Measurements from ENCODE around the gene CCDC146.

DNA sequence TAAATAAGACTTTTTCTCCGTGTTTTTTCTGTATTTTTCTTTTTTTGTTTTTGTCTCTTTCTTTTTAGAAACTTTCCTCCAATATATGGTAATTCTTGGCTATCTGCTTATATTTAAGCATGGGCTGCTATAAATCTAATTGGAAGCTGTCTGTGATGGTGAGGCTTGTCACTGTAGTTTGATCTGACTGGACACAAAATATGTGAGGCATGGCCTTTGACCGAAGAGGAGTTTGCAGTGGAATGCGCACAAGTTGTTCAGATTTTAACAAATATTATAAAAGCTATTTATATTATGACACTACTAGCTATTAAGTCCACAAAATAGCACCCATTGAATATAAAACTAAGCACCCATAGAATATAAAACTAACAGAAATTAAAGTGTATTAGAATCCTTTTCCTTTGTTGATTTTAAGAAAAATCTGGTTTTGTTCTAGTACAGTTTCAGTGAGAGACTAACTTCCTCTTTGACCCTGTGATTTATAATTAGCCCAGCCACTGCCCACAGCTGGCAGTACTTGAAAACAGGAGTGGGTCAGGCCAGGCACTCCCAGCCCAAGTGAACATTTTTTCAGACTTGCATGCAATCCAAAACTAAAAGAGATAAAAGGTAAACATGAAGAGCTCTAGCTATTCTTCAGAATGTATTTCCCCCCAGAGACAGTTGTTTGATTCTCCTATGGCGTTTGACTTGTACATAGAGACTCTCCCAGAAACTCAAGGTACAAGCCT is 147.1 kb downstream of the CCDC146 start:
- TF ChIP-seq, protein P1, sequence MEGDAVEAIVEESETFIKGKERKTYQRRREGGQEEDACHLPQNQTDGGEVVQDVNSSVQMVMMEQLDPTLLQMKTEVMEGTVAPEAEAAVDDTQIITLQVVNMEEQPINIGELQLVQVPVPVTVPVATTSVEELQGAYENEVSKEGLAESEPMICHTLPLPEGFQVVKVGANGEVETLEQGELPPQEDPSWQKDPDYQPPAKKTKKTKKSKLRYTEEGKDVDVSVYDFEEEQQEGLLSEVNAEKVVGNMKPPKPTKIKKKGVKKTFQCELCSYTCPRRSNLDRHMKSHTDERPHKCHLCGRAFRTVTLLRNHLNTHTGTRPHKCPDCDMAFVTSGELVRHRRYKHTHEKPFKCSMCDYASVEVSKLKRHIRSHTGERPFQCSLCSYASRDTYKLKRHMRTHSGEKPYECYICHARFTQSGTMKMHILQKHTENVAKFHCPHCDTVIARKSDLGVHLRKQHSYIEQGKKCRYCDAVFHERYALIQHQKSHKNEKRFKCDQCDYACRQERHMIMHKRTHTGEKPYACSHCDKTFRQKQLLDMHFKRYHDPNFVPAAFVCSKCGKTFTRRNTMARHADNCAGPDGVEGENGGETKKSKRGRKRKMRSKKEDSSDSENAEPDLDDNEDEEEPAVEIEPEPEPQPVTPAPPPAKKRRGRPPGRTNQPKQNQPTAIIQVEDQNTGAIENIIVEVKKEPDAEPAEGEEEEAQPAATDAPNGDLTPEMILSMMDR (IDR thresholded peaks at IDR 0.05) = no peak
- no peak for TF ChIP-seq EZH2 (IDR thresholded peaks at IDR 0.05)
